ENCODE results near the gene NUP58. TPM values are rescaled to one million over a fixed set of nuclear protein-coding genes. Genes with fewer than 3 reads are reported as not detected.

Gene NUP58
- total and polyA plus RNA-seq, 4 donors, result 25.6 to 82.5 (median 54.0) TPM

GRCh38 chr13:25352230-25352629, 50.8 kb downstream of the NUP58 start:
- whole genome bisulfite sequencing, 2 donors, result 18 to 43% methylated on average over 3 of the region's 3 CpGs
- no peak overlapping the region for H3K4me3 ChIP-seq
- TF ChIP-seq CTCF (IDR thresholded peaks at IDR 0.05; ENCODE audit: control extremely low read depth, extremely low read depth), result no peak
- H3K36me3 ChIP-seq (ENCODE audit: control insufficient read depth in 4 of 4, insufficient read depth in 4 of 4, low read length in 4 of 4), result no peaks in the 10 kb centered on the region
- peaks cover 0 to 4% (median 0%) of the 10 kb centered on the region in 4 donors for H3K9me3 ChIP-seq (ENCODE audit: control insufficient read depth in 4 of 4, insufficient read depth in 3 of 4, low read length in 3 of 4)
- DNase-seq (no peak), ATAC-seq (ENCODE audit: insufficient read depth, low FRiP score) (no peak)
- H3K27me3 ChIP-seq (ENCODE audit: control insufficient read depth in 3 of 3, insufficient read depth in 3 of 3, low read length in 2 of 3), result no peaks in the 10 kb centered on the region
- H3K9ac ChIP-seq (ENCODE audit: insufficient read depth in 1 of 2, low read length in 2 of 2), result no peak overlapping the region
- H3K4me1 ChIP-seq (ENCODE audit: control insufficient read depth in 5 of 5, insufficient read depth in 5 of 5, low read length in 5 of 5), result no peaks in the 10 kb centered on the region
- no peak overlapping the region for H3K27ac ChIP-seq (ENCODE audit: low read depth in 1 of 2, low read length in 1 of 2)

- TF ChIP-seq CTCF (IDR thresholded peaks at IDR 0.05; ENCODE audit: control extremely low read depth, extremely low read depth), result no peak
- Histone ChIP-seq H3K9me3 (ENCODE audit: control insufficient read depth in 4 of 4, insufficient read depth in 3 of 4, low read length in 3 of 4) (peaks cover 0 to 4% (median 0%) of the 10 kb centered on the region in 4 donors), H3K4me3 (no peak overlapping the region), H3K27me3 (ENCODE audit: control insufficient read depth in 3 of 3, insufficient read depth in 3 of 3, low read length in 2 of 3) (no peaks in the 10 kb centered on the region), H3K9ac (ENCODE audit: insufficient read depth in 1 of 2, low read length in 2 of 2) (no peak overlapping the region), H3K27ac (ENCODE audit: low read depth in 1 of 2, low read length in 1 of 2) (no peak overlapping the region), H3K36me3 (ENCODE audit: control insufficient read depth in 4 of 4, insufficient read depth in 4 of 4, low read length in 4 of 4) (no peaks in the 10 kb centered on the region), H3K4me1 (ENCODE audit: control insufficient read depth in 5 of 5, insufficient read depth in 5 of 5, low read length in 5 of 5) (no peaks in the 10 kb centered on the region)
- no peak for DNase-seq
- 74 to 82% methylated on average over 4 of the region's 4 CpGs for WGBS, 2 donors
- no peak for ATAC-seq (ENCODE audit: insufficient read depth, low FRiP score)
These were observed 51.4 kb downstream of the NUP58 start for GRCh38 chr13:25352806-25353205.

GRCh38 chr13:25353344-25353743, 51.9 kb downstream of the NUP58 start:
- no peak overlapping the region for H3K27ac ChIP-seq (ENCODE audit: low read depth in 1 of 2, low read length in 1 of 2)
- ATAC-seq (ENCODE audit: insufficient read depth, low FRiP score) (no peak), DNase-seq (no peak)

More at GRCh38 chr13:25353344-25353743, 51.9 kb downstream of the NUP58 start:
- no peaks in the 10 kb centered on the region for H3K27me3 ChIP-seq (ENCODE audit: control insufficient read depth in 3 of 3, insufficient read depth in 3 of 3, low read length in 2 of 3)
- H3K4me3 ChIP-seq, result no peak overlapping the region
- H3K36me3 ChIP-seq (ENCODE audit: control insufficient read depth in 4 of 4, insufficient read depth in 4 of 4, low read length in 4 of 4), result no peaks in the 10 kb centered on the region
- no peak for TF ChIP-seq CTCF (IDR thresholded peaks at IDR 0.05; ENCODE audit: control extremely low read depth, extremely low read depth)
- 93 to 97% methylated on average over 4 of the region's 4 CpGs for WGBS, 2 donors
- H3K9ac ChIP-seq (ENCODE audit: insufficient read depth in 1 of 2, low read length in 2 of 2), result no peak overlapping the region
- no peaks in the 10 kb centered on the region for H3K4me1 ChIP-seq (ENCODE audit: control insufficient read depth in 5 of 5, insufficient read depth in 5 of 5, low read length in 5 of 5)
- H3K9me3 ChIP-seq (ENCODE audit: control insufficient read depth in 4 of 4, insufficient read depth in 3 of 4, low read length in 3 of 4), result peaks cover 0 to 4% (median 0%) of the 10 kb centered on the region in 4 donors

All from lung (tissue), 12 donors.